Measurements from ENCODE around the gene XRN1.

Gene XRN1

DNA sequence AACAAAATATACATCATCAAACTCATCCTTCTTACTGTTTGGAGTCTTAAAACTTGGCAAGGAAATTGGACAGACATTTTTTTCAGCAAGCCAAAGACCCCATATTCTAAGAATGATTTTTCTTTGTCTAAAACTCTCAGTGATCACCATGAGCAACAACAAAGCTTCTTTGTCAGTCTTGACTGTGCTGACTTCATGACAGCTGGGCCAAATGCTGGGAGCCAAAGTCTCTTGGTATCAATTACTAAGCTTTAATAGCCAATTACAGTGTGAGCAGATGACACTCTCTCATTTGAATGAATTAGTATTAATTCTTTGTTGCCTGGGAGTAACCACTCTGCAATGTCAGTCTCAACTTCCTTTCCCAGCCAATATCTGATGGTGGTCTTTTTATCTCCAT, 174.3 kb downstream of the XRN1 start:
- in situ Hi-C loops (cut with HindIII; ENCODE audit: low sequenced_read_pairs) = no loop called here

DNA sequence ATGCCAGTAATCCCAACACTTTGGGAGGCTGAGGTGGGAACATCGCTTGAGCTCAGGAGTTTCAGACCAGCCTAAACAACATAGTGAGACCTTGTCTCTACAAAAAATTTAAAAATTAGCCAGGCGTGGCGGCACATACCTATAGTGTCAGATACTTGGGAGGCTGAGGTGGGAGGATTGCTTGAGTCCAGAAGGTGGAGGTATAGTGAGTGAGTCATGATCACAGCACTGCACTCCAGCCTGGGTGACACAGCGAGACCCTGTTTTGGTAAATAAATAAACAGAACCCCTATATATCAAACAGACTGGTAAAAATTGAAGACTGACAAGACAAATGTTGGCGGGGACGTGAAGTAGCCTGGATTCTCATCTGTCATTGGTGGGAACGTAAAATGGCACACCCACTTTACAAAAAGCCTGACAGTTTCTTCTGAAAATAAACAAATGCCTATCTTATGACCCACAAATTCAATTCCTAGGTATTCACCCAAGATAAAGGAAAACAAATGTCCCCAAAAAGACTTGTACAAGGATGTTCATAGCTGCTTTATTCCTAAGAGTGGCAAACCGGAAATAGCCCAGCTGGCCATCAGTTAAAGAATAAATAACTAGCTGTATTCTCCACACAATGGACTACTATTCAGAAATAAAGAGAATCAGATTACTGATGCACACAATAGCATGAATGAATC, 175.5 kb downstream of the XRN1 start:
- in situ Hi-C loops (cut with HindIII; ENCODE audit: low sequenced_read_pairs) = no loop called here

DNA sequence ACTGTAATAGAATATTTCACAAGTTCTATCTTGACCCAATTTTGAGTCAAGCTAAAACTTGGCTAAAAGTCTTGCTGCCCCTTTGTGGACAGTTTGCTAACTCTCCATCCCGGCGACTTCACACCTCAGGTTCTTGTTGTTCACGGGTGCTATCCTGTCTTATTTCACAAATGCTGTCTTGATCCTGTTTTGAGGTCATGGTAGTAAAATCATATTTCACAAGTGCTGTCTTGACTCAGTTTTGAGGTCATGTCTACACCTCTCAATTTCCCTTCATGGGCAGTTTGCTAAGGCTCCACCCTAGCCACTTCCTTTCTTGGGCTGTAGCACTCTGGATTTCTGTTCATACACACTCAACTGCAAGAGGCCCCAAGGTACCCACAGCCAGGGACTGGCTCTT, 177.4 kb downstream of the XRN1 start:
- in situ Hi-C loops (cut with HindIII; ENCODE audit: low sequenced_read_pairs) = no loop called here

DNA sequence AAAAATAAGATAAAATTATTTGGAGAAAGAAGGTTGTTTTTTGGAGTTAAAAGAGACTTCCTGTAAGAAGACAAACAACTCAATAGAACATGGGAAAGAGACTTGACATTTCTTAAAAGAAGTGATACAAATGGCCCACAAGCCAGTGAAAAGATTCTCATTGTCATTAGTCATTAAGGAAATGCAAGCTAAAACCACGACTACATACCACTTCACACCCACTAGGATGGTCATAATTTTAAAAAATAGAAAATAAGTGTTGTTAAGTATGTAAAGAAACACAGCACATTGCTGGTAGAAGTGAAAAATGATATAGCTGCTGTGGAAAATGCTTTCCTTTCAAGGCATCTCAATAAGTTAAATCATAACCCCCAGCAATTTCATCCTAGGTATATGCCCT, 178.1 kb downstream of the XRN1 start:
- in situ Hi-C loops (cut with HindIII; ENCODE audit: low sequenced_read_pairs) = no loop called here

DNA sequence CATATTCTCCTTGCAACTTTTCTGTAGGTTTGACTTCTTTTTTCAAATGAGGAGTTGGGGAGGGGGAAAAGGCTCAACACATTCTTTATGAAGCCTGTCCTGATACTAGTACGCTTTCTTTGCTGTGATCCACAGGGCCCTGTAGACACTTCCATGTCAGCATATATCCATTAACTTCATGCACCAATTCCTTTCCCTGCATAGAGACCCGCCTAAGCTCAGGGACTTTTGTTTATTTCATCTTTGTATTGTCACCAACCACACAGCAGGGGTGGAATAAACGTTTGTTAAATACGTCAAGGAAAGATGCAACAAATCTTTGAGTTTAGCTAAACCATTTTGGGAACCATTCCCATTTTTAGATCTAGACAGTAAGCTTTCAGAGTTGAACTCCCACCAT, 179.4 kb downstream of the XRN1 start:
- in situ Hi-C loops (cut with HindIII; ENCODE audit: low sequenced_read_pairs) = no loop called here

DNA sequence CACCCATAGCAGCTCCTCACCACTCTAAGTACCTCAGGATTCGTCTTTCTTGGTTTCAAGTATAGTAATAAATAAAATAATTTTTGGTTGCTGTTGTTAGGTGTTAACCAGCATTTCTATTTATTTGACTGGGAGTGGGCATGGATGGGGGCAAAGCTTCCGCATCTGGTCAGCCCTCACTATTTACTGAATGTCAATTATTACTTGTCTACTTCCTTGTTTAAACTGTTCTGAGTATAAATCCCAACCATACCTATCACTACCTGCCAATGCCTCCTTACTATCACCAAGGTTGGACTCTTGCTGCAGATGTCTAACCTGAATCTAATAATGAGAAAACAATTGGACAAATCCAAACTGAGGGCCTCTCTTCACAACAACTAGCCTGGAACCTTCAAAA, 180.6 kb downstream of the XRN1 start:
- in situ Hi-C loops (cut with HindIII; ENCODE audit: low sequenced_read_pairs) = no loop called here

DNA sequence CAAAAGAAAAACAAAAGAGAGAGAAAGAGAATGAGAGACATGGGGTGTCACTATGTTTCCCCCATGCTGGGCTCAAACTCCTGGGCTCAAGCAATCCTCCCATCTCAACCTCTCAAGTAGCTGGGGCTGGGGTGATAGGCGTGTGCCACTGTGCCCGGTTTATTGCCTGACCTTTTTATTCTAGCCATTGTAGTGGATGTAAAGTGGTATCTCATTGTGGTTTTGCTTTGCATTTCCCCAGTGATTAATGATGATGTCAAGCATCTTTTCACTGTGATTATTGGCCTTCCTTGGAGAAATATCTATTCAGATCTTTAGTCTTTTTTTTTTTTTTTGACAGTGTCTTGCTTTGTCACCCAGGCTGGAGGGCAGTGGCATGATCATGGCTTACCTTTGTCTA, 184.7 kb downstream of the XRN1 start:
- in situ Hi-C loops (cut with HindIII; ENCODE audit: low sequenced_read_pairs) = no loop called here

DNA sequence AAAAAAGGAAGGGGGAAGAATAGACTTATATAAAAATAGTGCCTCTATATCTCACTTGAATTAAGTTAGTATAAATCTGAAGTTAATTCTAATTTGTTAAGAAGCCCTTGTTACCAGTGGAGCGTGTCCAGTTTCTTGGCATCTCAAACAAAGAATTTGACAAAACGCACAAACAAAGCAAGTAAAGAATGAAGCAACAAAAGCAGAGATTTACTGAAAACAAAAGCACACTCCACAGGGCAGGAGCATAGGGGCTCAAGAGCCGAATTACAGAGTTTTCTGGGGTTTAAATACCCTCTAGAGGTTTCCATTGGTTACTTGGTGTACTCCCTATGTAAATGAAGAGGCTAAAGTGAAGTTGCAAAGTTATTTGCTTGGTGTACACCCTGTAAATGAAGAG, 188.5 kb downstream of the XRN1 start:
- in situ Hi-C loops (cut with HindIII; ENCODE audit: low sequenced_read_pairs) = no loop called here

DNA sequence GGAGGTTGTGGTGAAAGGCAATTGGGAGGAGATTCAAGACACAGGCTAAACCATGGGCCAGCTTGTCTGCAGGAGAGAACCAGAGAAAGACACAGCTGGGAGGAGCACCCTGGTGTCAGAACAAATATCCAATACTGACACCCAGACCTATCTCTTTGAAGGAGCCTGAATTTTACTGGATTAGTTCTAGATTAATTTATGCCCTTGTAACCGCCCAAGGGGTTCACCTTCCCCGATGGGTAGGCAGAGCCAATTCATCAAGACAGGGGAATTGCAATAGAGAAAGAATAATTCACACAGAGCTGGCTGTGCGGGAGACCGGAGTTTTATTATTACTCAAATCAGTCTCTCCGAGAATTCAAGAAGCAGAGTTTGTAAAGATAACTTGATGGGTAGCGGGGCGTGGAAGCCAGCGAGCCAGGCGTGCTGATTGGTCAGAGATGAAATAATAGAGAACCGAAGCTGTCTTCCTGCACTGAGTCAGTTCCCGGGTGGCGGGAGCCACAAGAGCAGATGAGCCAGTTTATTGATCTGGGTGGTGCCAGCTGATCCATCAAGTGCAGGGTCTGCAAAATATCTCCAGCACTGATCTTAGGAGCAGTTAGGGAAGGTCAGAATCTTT, 191.0 kb downstream of the XRN1 start:
- in situ Hi-C loops (cut with HindIII; ENCODE audit: low sequenced_read_pairs) = no loop called here
